GM21619 (cell line): ENCODE data around the gene C19orf85.

Experiments
- ATAC-seq: cut with Tn5 transposase; IDR thresholded peaks from one replicate; pipeline ENCODE4 v1.9.1; 2021; ENCODE audit not compliant: unreplicated experiment

The C19orf85 gene

DNA sequence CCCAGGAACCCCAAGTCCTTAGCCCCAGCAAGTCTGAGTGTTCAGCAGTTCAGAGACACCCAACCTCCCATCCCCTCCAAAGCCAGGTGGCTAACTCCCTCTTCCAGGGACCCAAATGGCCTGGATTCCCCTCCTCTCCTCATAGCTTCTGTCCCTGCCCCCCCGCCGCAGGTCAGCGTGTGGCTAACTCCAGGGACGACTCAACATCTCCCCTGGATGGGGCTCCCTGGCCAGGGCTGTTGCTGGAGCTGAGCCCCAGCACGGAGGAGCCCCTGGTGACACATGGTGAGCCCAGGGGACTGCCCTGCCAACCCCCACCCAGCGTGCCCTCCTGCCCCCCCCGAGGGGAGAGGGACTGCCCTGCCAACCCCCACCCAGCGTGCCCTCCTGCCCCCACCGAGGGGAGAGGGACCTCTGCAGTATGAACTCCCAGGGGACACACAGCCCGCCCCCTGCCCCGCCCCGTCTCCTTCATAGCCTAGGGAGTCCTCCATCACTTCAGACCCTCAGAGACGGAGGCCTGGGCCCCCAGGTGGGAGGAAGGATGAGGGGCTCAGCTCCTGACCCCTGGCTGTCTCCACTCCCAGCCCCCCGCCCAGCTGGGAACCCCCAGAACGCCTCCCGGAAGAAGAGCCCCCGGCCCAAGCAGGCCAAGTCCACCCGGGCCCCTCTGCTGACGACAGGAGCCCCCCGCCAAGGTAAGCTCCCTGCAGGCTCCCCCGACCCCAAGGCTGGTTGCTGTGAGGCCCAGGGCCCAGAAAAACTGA, 25.3 kb upstream of the C19orf85 start:
- no peak for ATAC-seq

GRCh38 chr19:55488986-55489710, 24.6 kb upstream of the C19orf85 start:
- no peak for ATAC-seq

GRCh38 chr19:55487924-55488687, 23.6 kb upstream of the C19orf85 start, which contains the start of gene SSC5D:
SSC5D (plus strand) TSS chr19:55488436; CDS start chr19:55488590, 154 bp downstream.
- no peak for ATAC-seq

- ATAC-seq: no peak
These were observed 22.7 kb upstream of the C19orf85 start for GRCh38 chr19:55486971-55487923.

- ATAC-seq: no peak
These were observed 21.8 kb upstream of the C19orf85 start for GRCh38 chr19:55486043-55486970.

- no peak for ATAC-seq
These were observed 21.0 kb upstream of the C19orf85 start for GRCh38 chr19:55485439-55486011.

DNA sequence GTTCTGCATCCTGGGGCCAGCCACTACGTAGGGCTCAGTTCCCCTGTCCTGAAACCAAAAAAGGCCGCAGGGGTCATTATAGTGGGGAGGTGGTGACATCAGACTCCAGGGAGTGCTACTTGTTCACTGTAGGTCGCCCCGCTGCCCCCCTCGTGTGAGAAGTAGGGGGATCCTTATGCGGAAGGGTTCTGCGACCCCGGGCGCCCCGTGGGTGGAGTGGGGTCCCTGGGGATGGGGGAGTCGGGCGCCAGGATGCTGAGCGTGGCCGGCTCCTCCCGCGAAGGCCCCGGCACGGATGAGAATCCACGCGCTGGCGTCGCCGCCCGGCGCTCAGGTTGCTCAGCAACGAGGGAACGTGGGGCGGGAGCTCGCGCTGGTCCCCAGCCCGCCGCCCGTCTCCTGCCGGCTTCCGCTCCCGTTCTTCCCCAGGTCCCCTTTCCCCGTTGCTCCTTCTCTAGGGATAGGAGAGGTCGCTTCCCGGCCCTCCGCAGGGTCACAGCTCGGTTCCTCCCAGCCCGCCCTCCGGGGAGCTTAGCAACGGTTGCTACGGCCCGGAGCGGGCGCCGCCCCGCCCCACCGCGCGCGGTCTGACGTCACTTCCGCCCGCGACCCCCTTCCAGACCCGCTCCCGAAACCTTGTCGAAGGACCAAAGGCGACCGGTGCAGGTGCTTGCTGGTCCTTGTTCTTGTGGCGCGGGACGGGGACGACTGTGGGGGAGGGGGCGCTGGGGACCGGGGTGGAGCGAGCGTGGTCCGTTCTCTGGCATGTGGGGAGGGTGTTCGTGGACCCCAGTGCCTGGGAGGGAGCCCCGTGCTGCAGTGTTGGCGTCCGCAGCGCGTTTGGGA, 20.3 kb upstream of the C19orf85 start, which contains the start of gene NAT14:
NAT14 (plus strand) TSS at position 596 of the 846 bp plus-strand sequence. CDS start 521 bp downstream, outside the sequence.
- ATAC-seq: peak; percentile 66

DNA sequence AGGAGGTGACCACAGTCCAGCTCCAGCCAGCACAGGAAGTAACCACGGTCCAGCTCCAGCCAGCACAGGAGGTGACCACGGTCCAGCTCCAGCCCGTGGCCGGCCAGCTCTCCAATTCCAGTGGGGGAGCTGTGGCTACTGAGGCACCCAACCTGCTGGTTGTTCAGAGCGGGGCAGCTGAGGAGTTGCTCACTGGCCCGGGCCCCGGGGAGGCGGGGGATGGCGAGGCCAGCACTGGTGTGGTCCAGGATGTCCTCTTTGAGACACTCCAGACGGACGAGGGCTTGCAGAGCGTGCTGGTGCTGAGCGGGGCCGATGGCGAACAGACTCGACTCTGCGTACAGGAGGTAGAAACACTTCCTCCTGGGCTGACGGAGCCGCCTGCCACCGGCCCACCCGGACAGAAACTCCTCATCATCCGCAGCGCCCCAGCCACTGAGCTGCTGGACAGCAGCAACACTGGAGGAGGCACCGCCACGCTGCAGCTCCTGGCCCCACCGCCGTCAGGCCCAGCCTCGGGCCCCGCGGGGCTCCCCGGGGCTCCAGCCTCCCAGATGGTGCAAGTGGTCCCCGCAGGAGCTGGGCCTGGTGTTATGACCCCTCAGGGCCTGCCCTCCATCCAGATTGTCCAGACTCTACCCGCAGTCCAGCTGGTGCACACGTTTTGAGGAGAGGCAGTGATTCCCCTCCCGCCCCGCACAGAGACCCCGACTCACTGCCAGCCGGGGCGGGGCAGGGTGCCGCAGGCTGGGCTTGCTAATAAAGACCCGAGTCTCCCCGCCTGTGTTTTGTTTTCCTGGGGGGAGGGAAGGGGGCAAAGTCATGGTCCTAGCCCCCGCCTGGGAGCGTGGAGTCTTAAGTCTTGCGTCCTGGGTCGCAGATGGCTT, 19.4 kb upstream of the C19orf85 start:
- ATAC-seq: no peak

- no peak for ATAC-seq
These were observed 18.6 kb upstream of the C19orf85 start for GRCh38 chr19:55482967-55483705.

DNA sequence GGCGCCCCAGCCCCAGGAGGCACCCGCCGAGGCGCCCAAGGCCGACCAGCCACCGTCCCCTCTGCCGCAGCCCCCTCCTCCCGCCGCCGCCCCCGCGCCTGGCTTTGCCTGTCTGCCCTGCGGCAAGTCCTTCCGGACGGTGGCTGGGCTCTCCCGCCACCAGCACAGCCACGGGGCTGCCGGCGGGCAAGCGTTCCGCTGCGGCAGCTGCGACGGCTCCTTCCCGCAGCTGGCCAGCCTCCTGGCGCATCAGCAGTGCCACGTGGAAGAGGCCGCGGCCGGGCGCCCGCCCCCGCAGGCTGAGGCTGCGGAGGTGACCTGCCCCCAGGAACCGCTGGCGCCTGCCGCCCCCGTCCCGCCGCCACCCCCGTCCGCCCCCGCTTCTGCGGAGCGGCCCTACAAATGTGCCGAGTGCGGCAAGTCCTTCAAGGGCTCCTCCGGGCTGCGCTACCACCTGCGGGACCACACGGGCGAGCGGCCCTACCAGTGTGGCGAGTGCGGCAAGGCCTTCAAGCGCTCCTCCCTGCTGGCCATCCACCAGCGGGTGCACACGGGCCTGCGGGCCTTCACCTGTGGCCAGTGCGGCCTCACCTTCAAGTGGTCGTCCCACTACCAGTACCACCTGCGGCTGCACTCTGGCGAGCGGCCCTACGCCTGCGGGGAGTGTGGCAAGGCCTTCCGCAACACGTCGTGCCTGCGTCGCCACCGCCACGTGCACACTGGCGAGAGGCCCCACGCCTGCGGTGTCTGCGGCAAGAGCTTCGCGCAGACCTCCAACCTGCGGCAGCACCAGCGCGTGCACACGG, 17.8 kb upstream of the C19orf85 start:
- no peak for ATAC-seq

GRCh38 chr19:55481794-55482155, 17.2 kb upstream of the C19orf85 start:
- no peak for ATAC-seq

DNA sequence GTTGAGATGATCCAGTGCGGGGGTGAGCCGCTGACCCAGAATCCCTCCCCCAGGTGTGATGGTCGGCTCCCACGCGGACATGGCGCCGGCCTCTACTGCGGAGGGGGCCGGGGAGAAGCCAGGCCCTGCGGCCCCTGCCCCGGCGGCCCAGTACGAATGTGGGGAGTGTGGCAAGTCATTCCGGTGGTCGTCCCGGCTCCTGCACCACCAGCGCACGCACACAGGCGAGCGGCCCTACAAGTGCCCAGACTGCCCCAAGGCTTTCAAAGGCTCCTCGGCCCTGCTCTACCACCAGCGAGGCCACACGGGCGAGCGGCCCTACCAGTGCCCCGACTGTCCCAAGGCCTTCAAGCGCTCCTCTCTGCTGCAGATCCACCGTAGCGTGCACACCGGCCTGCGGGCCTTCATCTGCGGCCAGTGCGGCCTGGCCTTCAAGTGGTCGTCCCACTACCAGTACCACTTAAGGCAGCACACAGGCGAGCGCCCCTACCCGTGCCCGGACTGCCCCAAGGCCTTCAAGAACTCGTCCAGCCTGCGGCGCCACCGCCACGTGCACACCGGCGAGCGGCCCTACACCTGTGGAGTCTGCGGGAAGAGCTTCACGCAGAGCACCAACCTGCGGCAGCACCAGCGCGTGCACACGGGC, 16.7 kb upstream of the C19orf85 start:
- ATAC-seq: no peak

- ATAC-seq: no peak
These were observed 15.1 kb upstream of the C19orf85 start for GRCh38 chr19:55479451-55480230.

DNA sequence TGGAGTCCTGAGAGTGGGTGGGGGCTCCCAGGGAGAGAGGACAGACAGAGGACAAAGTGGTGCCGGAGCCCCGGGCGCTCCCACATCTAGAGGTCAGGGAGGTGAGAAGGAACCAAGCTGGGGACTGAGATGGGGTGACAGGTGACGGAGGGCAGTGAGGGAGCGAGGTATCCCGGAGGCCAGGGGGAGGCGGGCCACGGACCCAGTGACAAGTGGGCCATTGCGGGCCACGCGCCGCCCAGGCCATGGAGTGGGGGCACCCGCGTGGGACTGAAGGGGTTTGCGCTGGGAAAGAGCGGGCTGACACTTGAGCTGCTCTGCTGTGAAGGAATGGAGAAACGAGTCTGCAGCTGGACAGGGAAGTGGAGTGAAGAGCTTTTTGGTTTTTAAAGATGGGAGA, 14.5 kb upstream of the C19orf85 start:
- no peak for ATAC-seq
